Type B pancreatic cell (in vitro differentiated cells): Measurements from ENCODE around the gene OLA1. TPM values are rescaled to one million over a fixed set of nuclear protein-coding genes. Genes with fewer than 3 reads are reported as not detected.

Source experiments
- DNase-seq: peaks from one replicate; pipeline ENCODE4 v3.0.0; 2021; ENCODE audit warnings: mixed read lengths; ENCODE audit not compliant: unreplicated experiment; ENCODE audit errors: extremely low spot score
- H3K27ac Mint-ChIP-seq: 2 replicates; pipeline ENCODE4 v1.8.0; 2021; ENCODE audit warnings: mild to moderate bottlenecking, mixed read lengths
- H3K27me3 Mint-ChIP-seq: 2 replicates; pipeline ENCODE4 v1.8.0; 2021; ENCODE audit warnings: mixed read lengths
- H3K36me3 Mint-ChIP-seq: 2 replicates; pipeline ENCODE4 v1.8.0; 2021; ENCODE audit warnings: mixed read lengths
- H3K4me1 Mint-ChIP-seq: one replicate; pipeline ENCODE4 v1.8.0; 2021; ENCODE audit warnings: mixed read lengths; ENCODE audit not compliant: unreplicated experiment
- H3K4me3 Mint-ChIP-seq: 2 replicates; pipeline ENCODE4 v1.8.0; 2021; ENCODE audit warnings: mild to moderate bottlenecking, mixed read lengths
- H3K9me3 Mint-ChIP-seq: 2 replicates; pipeline ENCODE4 v1.8.0; 2021; ENCODE audit warnings: mixed read lengths
- total RNA-seq: library from RNA; stranded (reverse); gene quantifications from 2 replicates; pipeline ENCODE4 v1.2.1, GENCODE V29; 2021; ENCODE audit warnings: low replicate concordance
- TF ChIP-seq, protein P1 (sequence below): fragments of 200-600 bp; sonication (generic); conservative IDR thresholded peaks from 2 replicates; pipeline ENCODE4 v1.5.0; 2021; ENCODE audit warnings: antibody characterized with exemption, mild to moderate bottlenecking

The OLA1 gene
- total RNA-seq, 1 donor from 2014 or later = 94.4 TPM

DNA sequence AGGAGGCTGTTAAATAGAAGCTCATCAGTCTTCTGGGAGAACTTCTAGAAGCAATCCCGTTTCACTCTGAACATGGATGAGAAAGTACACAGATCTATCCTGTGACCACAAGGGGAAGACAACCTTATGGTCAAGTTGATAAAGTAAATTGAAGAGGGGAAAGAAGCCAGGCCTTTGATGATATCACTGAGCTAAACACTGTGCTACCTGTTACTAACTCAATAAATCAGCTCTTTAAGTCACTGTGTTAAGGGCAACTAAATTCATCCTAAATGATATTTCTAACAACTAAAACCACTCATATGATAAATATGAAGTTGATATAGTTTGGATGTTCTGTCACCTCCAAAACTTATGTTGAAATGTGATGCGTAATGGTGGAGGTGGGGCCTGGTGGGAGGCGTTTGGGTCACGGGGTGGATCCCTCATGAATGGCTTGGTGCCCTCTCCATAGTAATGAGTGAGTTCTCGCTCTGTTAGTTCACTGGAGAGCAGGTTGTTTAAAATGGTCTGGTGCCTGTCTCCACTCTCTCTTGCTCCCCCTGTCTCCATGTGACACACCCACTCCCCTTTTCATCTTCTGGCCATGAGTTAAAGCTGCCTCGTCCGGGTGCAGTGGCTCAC, 23.6 kb downstream of the OLA1 start:
- Mint-ChIP-seq H3K4me1 (no peaks in the 10 kb centered on the region), H3K27me3 (no peaks in the 10 kb centered on the region), H3K27ac (no peak overlapping the region), H3K4me3 (no peak overlapping the region), H3K9me3 (no peaks in the 10 kb centered on the region), H3K36me3 (peaks cover 29% of the 10 kb centered on the region)
- no peak for DNase-seq
- TF ChIP-seq, protein P1, sequence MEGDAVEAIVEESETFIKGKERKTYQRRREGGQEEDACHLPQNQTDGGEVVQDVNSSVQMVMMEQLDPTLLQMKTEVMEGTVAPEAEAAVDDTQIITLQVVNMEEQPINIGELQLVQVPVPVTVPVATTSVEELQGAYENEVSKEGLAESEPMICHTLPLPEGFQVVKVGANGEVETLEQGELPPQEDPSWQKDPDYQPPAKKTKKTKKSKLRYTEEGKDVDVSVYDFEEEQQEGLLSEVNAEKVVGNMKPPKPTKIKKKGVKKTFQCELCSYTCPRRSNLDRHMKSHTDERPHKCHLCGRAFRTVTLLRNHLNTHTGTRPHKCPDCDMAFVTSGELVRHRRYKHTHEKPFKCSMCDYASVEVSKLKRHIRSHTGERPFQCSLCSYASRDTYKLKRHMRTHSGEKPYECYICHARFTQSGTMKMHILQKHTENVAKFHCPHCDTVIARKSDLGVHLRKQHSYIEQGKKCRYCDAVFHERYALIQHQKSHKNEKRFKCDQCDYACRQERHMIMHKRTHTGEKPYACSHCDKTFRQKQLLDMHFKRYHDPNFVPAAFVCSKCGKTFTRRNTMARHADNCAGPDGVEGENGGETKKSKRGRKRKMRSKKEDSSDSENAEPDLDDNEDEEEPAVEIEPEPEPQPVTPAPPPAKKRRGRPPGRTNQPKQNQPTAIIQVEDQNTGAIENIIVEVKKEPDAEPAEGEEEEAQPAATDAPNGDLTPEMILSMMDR = no peak

DNA sequence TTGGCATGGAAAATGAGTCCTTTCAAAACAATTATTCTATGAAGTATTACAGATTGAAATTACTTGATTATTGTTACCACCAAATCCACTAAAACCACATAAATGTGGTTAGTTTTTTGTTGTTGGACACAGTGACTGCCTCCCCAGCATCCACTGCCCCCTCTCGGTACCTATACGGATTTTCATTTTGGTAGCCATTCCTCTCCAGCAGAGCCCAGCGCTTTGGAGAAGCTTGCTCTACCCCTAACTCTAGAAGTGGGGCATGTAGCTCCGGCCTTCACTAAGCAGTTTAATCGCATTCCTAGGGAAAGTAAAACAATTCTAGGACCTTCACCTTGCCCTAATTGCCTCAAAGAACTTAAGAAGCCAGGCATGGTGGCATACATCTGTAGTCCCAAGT, 24.2 kb downstream of the OLA1 start:
- no peaks in the 10 kb centered on the region for H3K27me3 Mint-ChIP-seq
- no peaks in the 10 kb centered on the region for H3K9me3 Mint-ChIP-seq
- TF ChIP-seq, protein P1 = no peak
- no peak overlapping the region for H3K27ac Mint-ChIP-seq
- no peak for DNase-seq
- H3K4me3 Mint-ChIP-seq = no peak overlapping the region
- H3K4me1 Mint-ChIP-seq = no peaks in the 10 kb centered on the region
- peaks cover 24% of the 10 kb centered on the region for H3K36me3 Mint-ChIP-seq

DNA sequence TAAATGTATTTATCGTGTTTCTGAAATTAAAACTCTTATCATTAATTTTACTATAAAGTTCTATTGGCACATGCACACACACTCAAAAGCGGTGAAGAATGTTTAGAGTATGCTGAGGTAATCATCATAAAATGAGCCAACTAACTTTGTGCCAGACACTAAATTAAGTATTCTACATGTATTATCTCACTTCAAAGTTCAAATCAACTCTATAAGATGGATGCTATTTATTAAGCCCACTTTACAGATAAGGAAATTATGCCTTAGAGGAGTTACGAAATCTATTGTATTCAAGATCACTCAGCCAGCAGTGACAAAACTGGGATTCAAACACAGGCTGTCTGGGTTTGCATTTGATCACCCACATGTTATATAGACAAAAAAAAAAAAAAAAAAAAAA, 24.9 kb downstream of the OLA1 start:
- Mint-ChIP-seq H3K9me3 (no peaks in the 10 kb centered on the region), H3K36me3 (peaks cover 23% of the 10 kb centered on the region)
- TF ChIP-seq, protein P1 = no peak

DNA sequence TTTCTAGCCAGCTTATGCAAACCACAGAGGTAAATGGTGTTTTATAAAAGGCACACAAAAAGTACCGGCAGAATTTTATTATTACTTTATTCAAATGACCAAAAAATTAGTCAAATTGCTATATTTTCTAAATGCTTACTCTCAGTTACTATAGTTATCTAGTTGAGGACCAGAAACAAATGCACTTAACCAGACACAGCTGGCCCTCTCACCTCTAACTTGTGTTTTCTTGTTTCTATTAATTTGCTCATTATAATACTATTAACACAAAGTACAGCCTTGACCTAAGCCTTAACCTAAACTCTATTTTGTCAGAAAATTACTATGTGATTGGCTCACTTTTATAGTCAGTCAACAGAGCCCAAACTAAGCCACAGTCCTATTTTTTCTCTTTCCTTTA, 26.2 kb downstream of the OLA1 start:
- TF ChIP-seq, protein P1 = no peak
- peaks cover 18% of the 10 kb centered on the region for H3K36me3 Mint-ChIP-seq
- no peak for DNase-seq
- H3K4me3 Mint-ChIP-seq = no peak overlapping the region
- no peaks in the 10 kb centered on the region for H3K4me1 Mint-ChIP-seq
- H3K27ac Mint-ChIP-seq = no peak overlapping the region
- H3K9me3 Mint-ChIP-seq = no peaks in the 10 kb centered on the region
- H3K27me3 Mint-ChIP-seq = no peaks in the 10 kb centered on the region

More for the DNA sequence above, 24.9 kb downstream of the OLA1 start:
- no peak for DNase-seq
- no peak overlapping the region for H3K27ac Mint-ChIP-seq
- H3K27me3 Mint-ChIP-seq = no peaks in the 10 kb centered on the region
- no peaks in the 10 kb centered on the region for H3K4me1 Mint-ChIP-seq
- no peak overlapping the region for H3K4me3 Mint-ChIP-seq

DNA sequence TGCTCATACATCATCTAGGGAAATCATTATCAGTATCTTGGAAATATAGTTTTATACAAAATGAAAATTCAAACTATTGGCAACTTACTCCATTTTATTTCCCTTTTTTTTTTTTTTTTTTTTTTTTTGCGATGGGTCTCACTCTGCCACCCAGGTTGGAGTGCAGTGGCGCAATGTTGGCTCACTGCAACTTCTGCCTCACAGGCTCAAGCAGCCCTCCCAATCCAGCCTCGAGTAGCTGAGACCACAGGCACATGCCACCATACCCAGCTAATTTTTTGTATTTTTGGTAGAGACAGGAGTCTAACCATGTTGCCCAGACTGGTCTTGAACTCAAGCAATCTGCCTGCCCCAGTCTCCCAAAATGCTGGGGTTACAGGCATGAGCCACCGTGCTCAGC, 29.0 kb downstream of the OLA1 start:
- TF ChIP-seq, protein P1 = no peak
- no peak overlapping the region for H3K4me3 Mint-ChIP-seq

DNA sequence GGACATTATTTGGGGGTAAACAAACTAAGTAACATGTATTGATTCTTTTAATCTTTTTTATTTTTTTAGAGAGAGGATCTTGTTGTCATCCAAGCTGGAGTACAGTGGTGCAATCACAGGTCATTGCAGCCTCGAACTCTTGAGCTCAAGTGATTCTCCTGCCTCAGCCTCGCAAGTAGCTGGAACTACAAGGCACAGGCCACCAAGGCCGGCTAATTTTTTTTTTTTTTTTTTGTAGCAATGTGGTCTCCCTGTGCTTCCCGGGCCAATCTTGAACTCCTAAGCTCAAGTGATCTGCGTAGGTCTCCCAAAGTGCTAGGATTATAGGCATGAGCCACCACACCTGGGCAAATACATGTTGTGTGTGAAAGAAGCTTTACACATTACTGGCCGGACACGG, 29.6 kb downstream of the OLA1 start:
- DNase-seq = no peak
- H3K27me3 Mint-ChIP-seq = no peaks in the 10 kb centered on the region
- no peaks in the 10 kb centered on the region for H3K9me3 Mint-ChIP-seq
- TF ChIP-seq, protein P1 = no peak
- H3K36me3 Mint-ChIP-seq = peaks cover 10% of the 10 kb centered on the region
- H3K27ac Mint-ChIP-seq = no peak overlapping the region
- no peaks in the 10 kb centered on the region for H3K4me1 Mint-ChIP-seq
- H3K4me3 Mint-ChIP-seq = no peak overlapping the region

More for the DNA sequence above, 29.0 kb downstream of the OLA1 start:
- DNase-seq = no peak
- Mint-ChIP-seq H3K36me3 (peaks cover 10% of the 10 kb centered on the region), H3K27me3 (no peaks in the 10 kb centered on the region), H3K9me3 (no peaks in the 10 kb centered on the region), H3K27ac (no peak overlapping the region), H3K4me1 (no peaks in the 10 kb centered on the region)
